HS-5 (cell line): ENCODE measurements around the gene AMIGO2.

Source experiments
- DNase-seq: peaks from one replicate; pipeline ENCODE4 v3.0.0-alpha.2; 2012; ENCODE audit warnings: low read depth

Gene AMIGO2

DNA sequence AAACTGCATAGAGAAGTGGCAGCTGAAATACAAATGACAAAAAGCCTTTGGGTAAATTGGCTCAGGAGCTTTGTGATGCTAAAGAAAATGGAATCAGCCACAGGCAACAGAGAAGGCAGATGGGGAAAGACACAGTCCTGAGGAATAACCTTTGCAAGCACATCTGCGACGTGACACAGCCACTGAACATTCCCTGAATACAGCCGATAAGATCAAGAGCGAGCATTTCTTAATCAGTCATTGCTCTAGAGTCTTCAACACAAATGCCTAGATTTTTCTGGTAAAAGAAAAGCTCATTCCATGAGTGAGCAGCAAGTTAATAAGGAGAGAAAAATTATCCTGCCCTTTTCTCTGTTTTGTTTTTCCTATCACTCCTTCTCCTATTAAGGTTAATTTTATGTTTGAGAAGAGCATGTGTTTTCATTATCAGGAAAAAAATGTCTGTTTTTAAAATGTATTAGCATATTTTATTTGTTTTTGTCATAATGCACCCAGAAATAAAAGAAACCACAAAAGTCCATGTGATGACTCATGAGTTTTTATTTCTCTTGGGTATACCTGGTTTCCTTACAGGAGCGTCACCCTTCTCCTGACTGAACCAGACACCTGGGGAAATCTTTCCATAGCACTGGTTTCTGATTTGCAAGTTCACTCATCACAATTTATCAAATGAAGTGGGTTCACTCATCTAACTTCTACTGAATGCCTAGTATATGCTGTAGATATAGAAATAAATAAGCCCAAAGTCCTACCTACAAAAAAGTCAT, 45.8 kb downstream of the AMIGO2 start:
- DNase-seq: no peak

DNA sequence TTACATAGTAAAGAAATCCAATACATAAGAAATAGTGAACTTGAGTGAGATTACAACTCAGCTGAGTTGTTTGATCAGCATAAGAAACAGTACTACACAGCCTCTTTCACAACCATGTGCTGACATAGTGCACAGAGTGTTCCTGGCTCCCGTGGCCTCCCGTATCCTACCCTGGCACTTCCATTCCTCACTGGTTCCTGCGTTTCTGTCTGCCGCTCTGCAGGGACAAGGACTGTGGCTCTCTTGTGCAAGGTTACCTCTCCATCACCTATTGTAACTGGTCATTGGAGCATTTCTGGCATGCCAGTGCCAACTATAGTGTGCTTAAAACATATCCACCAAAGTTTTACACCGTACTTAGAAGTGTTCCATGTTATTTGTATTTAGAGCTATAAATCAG, 46.7 kb downstream of the AMIGO2 start:
- DNase-seq: no peak

DNA sequence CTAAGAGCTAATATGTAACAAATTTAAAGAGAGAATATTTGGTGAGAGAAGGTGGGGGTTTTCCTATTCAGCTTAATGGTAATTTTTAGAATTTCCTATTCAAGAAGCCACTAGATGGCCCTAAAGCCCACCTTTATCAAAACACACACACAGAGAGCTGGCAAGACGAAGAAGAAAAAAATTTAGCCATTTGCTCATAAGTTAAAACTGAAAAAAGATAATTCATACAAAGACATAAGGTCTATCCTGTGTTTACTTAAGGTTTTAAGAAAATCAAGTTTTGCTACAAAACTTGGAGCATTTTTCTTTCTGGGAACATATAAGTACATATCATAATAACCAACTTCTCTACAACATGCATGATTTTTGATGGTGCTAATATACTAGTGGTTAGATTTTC, 47.1 kb downstream of the AMIGO2 start:
- DNase-seq: no peak

DNA sequence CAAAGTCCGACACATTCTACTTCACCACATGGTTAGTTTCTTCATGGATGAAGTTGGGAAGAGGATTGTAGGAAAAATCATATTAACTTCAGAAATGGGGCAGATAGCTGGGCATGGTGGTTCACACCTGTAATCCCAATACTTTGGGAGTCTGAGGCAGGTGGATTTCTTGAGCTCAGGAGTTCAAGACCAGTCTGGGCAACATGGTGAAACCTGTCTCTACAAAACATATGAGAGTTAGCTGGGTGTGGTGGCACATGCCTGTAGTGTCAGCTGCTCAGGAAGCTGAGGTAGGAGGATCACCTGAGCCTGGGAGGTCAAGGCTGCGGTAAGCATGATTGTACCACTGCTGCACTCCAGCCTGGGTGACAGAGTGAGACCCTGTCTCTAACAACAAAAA, 49.9 kb downstream of the AMIGO2 start:
- DNase-seq: no peak

DNA sequence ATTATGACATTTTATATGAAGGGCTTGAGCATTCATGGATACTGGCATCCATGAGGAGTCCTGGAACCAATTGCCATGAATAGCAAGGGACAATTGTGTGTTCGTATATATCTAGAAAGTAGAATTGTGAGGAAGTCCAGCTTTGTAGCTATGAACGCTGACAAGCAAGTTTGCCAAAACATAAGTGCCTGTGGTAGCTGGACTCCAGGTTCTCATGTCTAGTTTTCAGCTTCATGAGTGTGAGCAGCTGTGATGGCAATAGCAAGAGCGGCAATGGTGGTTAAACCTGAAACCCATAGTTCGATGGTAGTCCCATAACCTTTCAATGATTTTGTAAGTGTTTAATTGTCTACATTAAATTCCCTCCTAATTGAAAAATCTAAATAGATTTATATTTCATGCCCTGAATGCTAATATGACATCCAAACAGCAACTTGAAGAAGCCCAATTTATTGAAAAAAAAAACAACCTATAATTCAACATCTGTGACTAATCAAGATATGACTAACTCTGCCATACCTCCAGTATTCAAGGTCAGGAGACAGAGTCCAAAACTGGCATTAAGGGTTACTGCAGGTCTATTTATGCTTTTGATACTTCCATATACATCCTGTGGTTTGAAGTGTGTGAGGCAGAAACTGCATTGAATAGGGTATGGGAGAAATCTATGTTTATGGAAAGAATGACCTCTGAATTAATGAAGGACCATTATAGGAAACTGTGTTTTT, 50.6 kb downstream of the AMIGO2 start:
- no peak for DNase-seq

DNA sequence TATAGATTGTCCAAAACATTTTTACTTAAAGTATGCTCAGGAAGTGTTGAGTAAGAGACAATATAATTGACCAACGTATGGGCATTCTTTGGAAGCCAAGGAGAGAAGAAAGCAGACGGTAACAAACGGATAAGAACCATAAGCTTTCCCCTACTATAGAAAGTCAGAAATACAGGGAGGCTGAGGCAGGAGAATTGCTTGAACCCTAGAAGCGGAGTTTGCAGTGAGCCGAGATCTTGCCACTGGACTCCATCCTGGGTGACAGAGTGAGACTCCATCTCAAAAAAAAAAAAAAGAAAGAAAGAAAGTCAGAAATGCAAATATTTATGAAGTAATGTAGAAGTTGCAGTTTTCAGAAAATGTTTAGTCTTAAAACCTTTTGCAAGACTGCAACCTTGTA, 51.6 kb downstream of the AMIGO2 start:
- DNase-seq: no peak
